ENCODE data around the gene GPR84. TPM values are rescaled to one million over a fixed set of nuclear protein-coding genes. Genes with fewer than 3 reads are reported as not detected.
A peak's percentile ranks its signal among the peaks of the same experiment; 100 is the strongest.

GPR84 gene
- total and polyA plus RNA-seq, 2 of the 13 experiments (the other 11 are each of a cell fraction or from before 2014, with no cell fraction given): not detected

DNA sequence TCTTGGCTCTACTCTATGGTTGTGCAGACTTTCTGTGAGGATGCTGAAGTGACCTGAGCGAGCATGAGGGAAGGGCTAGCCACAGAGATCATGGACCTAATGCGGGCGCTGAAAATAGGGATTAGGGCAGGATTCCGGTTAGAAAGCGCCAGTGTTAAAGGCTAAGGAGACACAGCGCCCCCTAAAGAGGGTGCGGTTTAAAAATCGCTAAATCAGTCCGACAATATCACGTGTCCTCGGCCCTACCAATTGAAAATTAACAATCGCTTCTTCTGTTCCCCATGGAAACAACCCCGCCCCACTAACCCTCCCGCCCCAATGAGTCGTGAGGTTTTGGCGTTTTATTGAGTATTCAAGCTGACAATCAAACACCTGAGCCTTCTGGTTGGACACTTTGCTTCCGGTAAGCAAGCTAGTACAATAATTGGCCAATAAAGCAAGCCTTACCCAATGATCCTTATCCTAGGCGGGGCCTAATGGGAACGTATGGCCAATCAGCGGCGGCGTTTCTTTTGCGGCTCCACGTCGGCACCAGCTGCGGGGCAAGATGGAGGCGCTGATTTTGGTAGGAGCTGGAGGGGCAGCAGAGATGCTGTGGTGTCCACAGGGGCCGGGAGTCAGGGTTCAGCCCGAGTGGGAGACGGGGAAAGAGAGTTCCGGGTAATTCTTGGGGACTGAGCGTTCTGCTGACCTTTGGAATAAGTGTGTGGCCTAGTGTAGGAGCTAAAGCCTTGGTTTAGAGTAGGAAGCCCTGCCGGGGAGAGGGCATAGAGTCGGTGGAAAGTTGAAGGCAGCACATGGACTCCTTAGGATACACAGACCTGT lies 39.5 kb downstream of the GPR84 start, which contains the start of gene COPZ1 (continued):
- TF ChIP-seq, protein P1, sequence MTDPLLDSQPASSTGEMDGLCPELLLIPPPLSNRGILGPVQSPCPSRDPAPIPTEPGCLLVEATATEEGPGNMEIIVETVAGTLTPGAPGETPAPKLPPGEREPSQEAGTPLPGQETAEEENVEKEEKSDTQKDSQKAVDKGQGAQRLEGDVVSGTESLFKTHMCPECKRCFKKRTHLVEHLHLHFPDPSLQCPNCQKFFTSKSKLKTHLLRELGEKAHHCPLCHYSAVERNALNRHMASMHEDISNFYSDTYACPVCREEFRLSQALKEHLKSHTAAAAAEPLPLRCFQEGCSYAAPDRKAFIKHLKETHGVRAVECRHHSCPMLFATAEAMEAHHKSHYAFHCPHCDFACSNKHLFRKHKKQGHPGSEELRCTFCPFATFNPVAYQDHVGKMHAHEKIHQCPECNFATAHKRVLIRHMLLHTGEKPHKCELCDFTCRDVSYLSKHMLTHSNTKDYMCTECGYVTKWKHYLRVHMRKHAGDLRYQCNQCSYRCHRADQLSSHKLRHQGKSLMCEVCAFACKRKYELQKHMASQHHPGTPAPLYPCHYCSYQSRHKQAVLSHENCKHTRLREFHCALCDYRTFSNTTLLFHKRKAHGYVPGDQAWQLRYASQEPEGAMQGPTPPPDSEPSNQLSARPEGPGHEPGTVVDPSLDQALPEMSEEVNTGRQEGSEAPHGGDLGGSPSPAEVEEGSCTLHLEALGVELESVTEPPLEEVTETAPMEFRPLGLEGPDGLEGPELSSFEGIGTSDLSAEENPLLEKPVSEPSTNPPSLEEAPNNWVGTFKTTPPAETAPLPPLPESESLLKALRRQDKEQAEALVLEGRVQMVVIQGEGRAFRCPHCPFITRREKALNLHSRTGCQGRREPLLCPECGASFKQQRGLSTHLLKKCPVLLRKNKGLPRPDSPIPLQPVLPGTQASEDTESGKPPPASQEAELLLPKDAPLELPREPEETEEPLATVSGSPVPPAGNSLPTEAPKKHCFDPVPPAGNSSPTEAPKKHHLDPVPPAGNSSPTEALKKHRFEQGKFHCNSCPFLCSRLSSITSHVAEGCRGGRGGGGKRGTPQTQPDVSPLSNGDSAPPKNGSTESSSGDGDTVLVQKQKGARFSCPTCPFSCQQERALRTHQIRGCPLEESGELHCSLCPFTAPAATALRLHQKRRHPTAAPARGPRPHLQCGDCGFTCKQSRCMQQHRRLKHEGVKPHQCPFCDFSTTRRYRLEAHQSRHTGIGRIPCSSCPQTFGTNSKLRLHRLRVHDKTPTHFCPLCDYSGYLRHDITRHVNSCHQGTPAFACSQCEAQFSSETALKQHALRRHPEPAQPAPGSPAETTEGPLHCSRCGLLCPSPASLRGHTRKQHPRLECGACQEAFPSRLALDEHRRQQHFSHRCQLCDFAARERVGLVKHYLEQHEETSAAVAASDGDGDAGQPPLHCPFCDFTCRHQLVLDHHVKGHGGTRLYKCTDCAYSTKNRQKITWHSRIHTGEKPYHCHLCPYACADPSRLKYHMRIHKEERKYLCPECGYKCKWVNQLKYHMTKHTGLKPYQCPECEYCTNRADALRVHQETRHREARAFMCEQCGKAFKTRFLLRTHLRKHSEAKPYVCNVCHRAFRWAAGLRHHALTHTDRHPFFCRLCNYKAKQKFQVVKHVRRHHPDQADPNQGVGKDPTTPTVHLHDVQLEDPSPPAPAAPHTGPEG (CRISPR knock-in tag; IDR thresholded peaks at IDR 0.05): 0 out of 2 replicates have a peak, but pooled peaks have one; percentile 30
- TF ChIP-seq NFE2 (CRISPR knock-in tag; IDR thresholded peaks at IDR 0.05) (no peak), POLR2A (IDR thresholded peaks at IDR 0.05; ENCODE audit: insufficient read depth in 1 of 2, low read depth in 2 of 2, low read length in 2 of 2) (peak; percentile 78 to 96), ZNF773 (CRISPR knock-in tag; IDR thresholded peaks at IDR 0.05; ENCODE audit: borderline replicate concordance) (0 out of 2 replicates have a peak, but pooled peaks have one; percentile 77), HOXA3 (CRISPR knock-in tag; IDR thresholded peaks at IDR 0.05) (peak; percentile 83), KDM5B (CRISPR knock-in tag; IDR thresholded peaks at IDR 0.05; ENCODE audit: borderline replicate concordance) (0 out of 2 replicates have a peak, but pooled peaks have one; percentile 46), RFX1 (IDR thresholded peaks at IDR 0.05) (peak; percentile 78), YEATS4 (CRISPR knock-in tag; IDR thresholded peaks at IDR 0.05; ENCODE audit: borderline replicate concordance) (peak; percentile 88), EED (CRISPR knock-in tag; IDR thresholded peaks at IDR 0.05) (peak; percentile 46; the same call in 1 of the 2 replicates)
- TF ChIP-seq, protein P2, sequence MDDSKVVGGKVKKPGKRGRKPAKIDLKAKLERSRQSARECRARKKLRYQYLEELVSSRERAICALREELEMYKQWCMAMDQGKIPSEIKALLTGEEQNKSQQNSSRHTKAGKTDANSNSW (CRISPR knock-in tag; IDR thresholded peaks at IDR 0.05; ENCODE audit: borderline replicate concordance): peak; percentile 39; the same call in 1 of the 2 replicates
- TF ChIP-seq, protein P3, sequence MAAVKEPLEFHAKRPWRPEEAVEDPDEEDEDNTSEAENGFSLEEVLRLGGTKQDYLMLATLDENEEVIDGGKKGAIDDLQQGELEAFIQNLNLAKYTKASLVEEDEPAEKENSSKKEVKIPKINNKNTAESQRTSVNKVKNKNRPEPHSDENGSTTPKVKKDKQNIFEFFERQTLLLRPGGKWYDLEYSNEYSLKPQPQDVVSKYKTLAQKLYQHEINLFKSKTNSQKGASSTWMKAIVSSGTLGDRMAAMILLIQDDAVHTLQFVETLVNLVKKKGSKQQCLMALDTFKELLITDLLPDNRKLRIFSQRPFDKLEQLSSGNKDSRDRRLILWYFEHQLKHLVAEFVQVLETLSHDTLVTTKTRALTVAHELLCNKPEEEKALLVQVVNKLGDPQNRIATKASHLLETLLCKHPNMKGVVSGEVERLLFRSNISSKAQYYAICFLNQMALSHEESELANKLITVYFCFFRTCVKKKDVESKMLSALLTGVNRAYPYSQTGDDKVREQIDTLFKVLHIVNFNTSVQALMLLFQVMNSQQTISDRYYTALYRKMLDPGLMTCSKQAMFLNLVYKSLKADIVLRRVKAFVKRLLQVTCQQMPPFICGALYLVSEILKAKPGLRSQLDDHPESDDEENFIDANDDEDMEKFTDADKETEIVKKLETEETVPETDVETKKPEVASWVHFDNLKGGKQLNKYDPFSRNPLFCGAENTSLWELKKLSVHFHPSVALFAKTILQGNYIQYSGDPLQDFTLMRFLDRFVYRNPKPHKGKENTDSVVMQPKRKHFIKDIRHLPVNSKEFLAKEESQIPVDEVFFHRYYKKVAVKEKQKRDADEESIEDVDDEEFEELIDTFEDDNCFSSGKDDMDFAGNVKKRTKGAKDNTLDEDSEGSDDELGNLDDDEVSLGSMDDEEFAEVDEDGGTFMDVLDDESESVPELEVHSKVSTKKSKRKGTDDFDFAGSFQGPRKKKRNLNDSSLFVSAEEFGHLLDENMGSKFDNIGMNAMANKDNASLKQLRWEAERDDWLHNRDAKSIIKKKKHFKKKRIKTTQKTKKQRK (IDR thresholded peaks at IDR 0.05; ENCODE audit: low read length): peak; percentile 87
- TF ChIP-seq, protein P4, sequence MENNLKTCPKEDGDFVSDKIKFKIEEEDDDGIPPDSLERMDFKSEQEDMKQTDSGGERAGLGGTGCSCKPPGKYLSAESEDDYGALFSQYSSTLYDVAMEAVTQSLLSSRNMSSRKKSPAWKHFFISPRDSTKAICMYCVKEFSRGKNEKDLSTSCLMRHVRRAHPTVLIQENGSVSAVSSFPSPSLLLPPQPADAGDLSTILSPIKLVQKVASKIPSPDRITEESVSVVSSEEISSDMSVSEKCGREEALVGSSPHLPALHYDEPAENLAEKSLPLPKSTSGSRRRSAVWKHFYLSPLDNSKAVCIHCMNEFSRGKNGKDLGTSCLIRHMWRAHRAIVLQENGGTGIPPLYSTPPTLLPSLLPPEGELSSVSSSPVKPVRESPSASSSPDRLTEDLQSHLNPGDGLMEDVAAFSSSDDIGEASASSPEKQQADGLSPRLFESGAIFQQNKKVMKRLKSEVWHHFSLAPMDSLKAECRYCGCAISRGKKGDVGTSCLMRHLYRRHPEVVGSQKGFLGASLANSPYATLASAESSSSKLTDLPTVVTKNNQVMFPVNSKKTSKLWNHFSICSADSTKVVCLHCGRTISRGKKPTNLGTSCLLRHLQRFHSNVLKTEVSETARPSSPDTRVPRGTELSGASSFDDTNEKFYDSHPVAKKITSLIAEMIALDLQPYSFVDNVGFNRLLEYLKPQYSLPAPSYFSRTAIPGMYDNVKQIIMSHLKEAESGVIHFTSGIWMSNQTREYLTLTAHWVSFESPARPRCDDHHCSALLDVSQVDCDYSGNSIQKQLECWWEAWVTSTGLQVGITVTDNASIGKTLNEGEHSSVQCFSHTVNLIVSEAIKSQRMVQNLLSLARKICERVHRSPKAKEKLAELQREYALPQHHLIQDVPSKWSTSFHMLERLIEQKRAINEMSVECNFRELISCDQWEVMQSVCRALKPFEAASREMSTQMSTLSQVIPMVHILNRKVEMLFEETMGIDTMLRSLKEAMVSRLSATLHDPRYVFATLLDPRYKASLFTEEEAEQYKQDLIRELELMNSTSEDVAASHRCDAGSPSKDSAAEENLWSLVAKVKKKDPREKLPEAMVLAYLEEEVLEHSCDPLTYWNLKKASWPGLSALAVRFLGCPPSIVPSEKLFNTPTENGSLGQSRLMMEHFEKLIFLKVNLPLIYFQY (CRISPR knock-in tag; IDR thresholded peaks at IDR 0.05; ENCODE audit: borderline replicate concordance): peak; percentile 18; the same call in 1 of the 2 replicates
- TF ChIP-seq, protein P5, sequence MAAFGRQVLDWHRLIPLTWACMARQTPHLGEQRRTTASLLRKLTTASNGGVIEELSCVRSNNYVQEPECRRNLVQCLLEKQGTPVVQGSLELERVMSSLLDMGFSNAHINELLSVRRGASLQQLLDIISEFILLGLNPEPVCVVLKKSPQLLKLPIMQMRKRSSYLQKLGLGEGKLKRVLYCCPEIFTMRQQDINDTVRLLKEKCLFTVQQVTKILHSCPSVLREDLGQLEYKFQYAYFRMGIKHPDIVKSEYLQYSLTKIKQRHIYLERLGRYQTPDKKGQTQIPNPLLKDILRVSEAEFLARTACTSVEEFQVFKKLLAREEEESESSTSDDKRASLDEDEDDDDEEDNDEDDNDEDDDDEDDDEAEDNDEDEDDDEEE (CRISPR knock-in tag; IDR thresholded peaks at IDR 0.05): no peak
